Measurements from ENCODE around the gene NSD1.

Gene NSD1

GRCh38 chr5:177309351-177310191, 176.0 kb downstream of the NSD1 start:
- peak; percentile 88 for DNase-seq (ENCODE audit: low spot score)

- no peak for DNase-seq (ENCODE audit: low spot score)
Observed at GRCh38 chr5:177310332-177310731, 176.8 kb downstream of the NSD1 start.

- peak; percentile 95 for DNase-seq (ENCODE audit: low spot score)
Observed at GRCh38 chr5:177310757-177311391, 177.3 kb downstream of the NSD1 start.

GRCh38 chr5:177311392-177311722, 177.8 kb downstream of the NSD1 start:
- DNase-seq (ENCODE audit: low spot score): no peak

DNA sequence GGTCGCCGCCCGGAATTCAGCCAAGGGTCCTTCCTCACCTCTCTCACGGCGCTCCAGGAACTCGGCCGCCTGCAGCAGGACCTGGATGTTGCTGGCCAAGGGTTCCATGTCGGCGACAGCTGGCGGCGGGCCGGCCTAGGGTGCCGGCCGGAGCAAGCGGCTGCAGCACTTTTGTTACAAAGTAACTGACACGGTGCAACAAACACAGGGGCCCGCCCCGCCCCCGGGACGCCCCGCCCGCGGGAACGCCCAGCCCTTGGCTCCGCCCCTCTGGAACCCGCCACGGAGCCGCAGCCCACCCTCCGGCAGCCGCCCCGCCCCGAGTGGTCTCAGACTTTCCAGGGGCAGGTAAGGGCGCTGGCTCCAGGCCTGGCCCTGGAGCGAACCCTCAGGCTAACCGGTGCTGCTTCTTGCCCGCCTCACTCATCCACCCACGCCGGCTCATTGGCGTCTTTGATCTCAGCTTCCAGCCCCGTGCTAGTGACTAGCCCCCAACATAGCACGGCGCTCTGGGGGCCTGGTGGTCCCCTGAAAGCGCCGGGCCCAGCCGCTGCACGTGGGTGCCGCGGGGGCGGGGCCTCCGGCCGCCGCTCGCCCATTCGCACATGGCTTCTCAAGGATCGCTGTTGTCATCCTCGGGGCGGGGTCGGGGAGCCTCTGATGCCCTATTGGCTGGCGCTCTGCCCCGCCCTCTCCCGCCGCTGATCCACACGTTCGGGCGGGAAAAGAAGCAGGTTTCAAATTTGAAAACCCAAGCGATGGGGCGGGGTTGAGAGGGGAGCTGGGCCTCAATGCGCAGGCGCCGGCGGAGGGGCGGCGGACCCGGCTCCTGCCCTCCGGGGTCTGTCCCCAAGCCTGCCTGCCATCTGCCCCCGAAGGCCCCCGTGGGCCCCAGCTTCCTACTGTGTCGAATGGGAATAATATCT, 178.4 kb downstream of the NSD1 start, which contains the start of gene MXD3:
Gene MXD3 (minus strand): TSS at position 176 of the 926 bp plus-strand sequence. CDS start 68 bp downstream, at position 108.
- DNase-seq (ENCODE audit: low spot score): peak; percentile 98

GRCh38 chr5:177312649-177313181, 179.1 kb downstream of the NSD1 start:
- peak; percentile 94 for DNase-seq (ENCODE audit: low spot score)

DNA sequence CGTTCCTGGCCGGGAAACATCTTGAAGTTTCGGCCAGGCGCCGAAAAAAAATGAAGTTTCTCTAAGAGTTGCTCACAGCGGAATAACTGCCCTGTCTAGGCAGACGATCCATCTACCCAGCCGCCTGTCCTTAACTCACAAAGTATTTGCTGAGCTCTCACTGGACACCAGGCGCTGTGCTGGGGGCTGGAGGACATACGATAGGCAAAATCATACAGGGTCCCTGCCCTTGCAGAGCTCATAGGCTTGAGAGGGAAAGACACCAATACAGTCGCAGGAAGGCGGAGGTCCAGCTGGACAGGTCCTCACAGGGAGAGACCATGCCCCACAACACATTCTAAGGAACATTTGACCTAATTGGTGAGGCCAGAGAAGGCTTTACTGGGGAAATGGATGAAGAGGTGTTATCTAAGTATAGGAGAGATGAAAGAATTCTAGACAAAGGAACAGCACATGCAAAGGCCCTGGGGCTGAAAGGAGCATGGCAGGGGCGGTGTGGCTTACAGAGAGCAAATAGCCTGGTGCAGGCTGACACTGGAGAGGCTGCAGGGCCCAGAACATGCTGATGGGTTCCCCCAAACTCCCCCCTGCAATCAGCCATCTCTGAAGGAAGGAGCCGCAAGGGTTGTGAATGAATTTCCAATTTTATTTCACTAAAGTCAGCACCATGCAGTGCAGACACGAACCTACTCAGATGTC, 180.1 kb downstream of the NSD1 start:
- DNase-seq (ENCODE audit: low spot score): no peak

- no peak for DNase-seq (ENCODE audit: low spot score)
Observed at GRCh38 chr5:177314376-177315342, 181.1 kb downstream of the NSD1 start.

- no peak for DNase-seq (ENCODE audit: low spot score)
Observed at GRCh38 chr5:177315411-177315810, 181.8 kb downstream of the NSD1 start.

- no peak for DNase-seq (ENCODE audit: low spot score)
Observed at GRCh38 chr5:177316005-177316404, 182.4 kb downstream of the NSD1 start.

DNA sequence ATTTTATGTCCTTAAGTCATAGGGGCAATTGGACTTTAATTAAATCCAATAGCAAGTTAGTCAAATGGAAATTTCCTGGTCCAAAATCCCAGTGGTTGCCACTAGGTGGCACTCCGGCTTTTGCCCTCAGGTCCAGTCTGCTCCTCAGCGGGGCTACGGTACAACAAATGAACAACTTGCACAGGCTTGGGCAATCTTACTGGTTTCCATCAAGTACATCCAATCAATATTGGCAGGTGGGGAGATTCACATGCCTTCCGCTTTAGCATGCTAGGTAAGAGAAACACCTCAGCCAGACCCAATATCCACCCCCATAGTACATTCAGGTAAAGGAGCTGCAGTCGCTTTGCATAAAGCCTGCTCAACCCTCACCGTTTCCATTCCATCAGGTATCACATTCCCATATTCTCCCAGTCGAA, 184.4 kb downstream of the NSD1 start:
- peak; percentile 89 for DNase-seq (ENCODE audit: low spot score)

- DNase-seq (ENCODE audit: low spot score): no peak
Observed at GRCh38 chr5:177319913-177320588, 186.5 kb downstream of the NSD1 start.

GRCh38 chr5:177320879-177321278, 187.3 kb downstream of the NSD1 start:
- DNase-seq (ENCODE audit: low spot score): peak; percentile 36

DNA sequence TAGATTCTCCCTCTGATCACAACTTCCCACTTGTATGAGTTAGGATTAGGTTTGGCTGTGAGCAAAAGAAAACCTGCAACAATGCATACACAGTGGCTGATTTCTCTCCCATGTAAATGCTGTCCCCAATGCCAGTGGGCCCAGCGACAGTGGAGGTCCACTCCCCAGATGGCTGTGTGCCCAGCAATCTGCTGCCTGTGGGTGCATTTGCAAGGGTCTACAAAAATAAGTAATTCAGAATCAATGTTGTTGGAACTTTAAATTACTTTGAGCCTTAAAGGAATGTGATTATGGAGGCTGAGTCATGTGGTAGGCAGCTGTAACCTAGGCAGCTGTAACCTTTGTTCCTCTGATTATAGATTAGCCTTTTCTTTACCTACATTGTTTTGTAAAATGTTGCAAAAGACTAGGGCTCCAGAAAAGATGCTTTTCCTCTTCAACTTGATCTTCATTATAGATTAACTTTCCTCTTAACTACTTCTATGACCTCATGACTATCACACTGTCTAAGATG, 192.4 kb downstream of the NSD1 start:
- no peak for DNase-seq (ENCODE audit: low spot score)

GRCh38 chr5:177327539-177328522, 194.3 kb downstream of the NSD1 start:
- DNase-seq (ENCODE audit: low spot score): no peak

GRCh38 chr5:177328545-177329231, 195.1 kb downstream of the NSD1 start:
- DNase-seq (ENCODE audit: low spot score): no peak

- DNase-seq (ENCODE audit: low spot score): no peak
Observed at GRCh38 chr5:177329883-177330282, 196.3 kb downstream of the NSD1 start.

Data from NAMALWA (cell line).